Right hindlimb (tissue), 1 donor: ENCODE data around the gene RELN.

Source experiments
- DNase-seq: peaks from one replicate; pipeline ENCODE4 v3.0.0-alpha.2; 2018

RELN gene

GRCh38 chr7:103446049-103446520, 543.4 kb downstream of the RELN start, which contains the start of gene SLC26A5:
Gene SLC26A5 (minus strand): TSS chr7:103446207. CDS start chr7:103421514, 24,693 bp downstream.
- no peak for DNase-seq

DNA sequence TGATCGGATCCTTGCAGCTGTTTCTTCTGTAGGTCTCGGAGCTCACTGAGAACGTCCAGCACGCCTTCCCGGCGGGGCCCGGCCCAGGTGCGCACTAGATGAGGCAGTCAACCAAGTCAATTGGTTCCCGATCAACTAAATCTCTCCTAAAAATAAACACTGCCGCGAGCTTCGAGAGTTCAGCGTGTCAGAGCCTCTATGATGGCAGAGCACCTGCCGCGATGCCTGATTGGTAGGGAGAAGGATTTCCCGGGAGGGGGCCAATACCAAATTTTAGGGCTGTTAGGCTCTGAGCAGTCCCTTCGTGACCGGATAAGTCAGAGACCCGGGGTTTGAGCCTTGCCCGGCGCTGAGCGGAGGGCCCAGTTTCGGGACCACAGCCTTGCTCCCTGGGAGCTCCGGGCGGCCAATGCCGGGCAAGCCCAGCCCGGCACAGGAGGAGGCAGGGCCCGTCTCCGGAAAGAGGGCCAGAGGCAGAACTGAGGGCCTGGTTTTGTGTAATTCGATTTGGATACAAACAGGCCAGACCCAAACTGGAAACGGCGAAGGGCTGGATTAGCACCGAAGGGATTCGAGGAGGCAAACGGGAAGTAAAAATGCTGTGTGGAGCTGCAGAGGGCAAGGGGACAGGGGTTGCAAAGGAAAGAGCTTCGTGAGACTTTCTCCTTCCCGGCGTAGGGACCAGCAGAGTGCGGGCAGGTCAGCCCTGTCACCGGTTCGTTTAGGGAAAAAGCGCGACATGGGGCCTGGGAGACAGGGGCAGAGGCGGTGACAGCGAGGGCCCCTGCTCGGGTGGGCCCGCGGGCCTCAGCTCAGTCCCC, 544.0 kb downstream of the RELN start:
- DNase-seq = no peak

DNA sequence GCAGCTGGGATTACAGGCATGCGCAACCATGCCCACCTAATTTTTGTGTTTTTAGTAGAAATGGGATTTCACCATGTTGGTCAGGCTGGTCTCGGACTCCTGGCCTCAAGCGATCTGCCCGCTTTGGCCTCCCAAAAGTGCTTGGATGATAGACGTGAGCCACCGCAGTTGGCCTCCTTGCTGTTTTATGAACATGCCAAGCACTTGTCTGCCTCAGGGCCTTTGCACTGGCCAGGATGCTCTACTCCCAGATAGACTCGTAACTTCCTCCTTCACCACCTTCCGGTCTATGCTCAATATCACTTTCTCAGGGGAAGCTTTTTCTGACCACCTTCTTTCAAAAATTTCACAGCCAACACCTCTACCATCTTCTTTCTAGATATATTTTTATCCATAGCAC, 549.8 kb downstream of the RELN start:
- no peak for DNase-seq

GRCh38 chr7:103437623-103438022, 551.8 kb downstream of the RELN start:
- DNase-seq = no peak

DNA sequence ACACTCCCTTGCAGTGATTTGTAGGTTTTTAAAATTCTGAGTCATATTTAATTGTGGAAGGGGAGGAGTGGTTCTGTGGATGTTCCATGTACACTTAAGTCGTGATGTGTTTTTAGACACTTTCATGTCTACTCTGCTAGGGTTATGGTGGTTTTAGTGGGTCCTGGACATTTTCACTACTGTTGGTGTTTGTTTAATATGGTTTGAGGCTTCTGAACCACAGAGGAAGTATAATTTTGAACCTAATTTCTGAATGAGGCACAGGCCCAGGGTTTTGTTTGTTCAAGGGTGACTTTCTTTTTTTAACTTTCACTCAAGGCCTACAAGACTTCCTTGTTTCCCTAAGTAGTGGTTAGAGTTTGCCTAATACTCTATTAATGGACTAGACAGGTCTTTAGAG, 556.7 kb downstream of the RELN start:
- no peak for DNase-seq

GRCh38 chr7:103425177-103425576, 564.3 kb downstream of the RELN start:
- no peak for DNase-seq

DNA sequence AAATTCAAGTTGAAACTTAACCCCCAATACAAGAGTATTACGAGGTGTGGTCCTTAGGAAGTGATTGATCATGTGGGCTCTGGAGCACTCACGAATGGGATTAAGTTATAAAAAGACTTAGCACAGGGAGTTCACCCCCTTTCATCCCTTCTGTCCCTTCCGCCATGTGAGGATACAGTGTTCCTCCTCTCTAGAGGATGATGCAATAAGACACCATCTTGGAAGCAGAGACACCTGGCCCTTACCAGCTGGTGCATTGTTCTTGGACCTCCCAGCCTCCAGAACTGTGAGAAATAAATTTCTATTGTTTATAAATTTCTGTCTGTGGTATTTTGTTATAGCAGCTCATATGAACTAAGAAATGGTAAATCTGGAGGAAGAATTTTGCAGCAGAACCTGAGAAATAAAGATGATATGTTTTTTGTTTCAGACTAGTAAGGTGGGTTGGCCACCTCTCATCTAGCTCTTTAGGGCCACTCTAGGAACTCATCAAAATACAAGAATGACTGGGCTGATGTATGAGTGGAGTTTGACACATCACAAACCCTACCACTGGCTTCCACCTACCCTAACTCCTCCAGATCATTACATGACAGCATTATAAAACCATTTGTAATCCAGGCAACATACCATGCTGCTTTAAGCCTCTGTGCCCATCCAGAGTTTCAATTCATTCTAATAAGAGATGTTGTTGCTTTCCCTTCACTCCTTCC, 565.8 kb downstream of the RELN start:
- no peak for DNase-seq
